ENCODE results near the gene RPUSD4.

DNA sequence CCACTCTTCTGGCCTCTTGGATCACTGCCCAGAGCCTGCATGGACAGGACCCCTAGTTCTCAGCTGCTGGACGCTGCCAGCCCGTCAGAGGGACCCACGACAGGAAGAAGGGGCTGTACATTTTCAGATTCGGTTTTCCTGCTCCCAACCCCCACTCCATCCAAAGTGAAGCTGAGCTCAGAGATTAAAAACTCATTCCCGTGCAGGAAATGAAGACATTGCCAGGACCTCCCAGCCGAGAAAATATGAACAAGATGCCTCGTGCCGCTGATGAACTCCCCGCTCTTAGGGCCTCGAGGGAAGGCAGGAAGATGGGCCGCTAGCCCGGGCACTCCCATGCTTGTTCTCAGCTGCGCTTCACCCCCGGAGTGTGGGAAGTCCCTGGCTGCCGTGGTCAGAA, 36.1 kb downstream of the RPUSD4 start:
- TF ChIP-seq, protein P1, sequence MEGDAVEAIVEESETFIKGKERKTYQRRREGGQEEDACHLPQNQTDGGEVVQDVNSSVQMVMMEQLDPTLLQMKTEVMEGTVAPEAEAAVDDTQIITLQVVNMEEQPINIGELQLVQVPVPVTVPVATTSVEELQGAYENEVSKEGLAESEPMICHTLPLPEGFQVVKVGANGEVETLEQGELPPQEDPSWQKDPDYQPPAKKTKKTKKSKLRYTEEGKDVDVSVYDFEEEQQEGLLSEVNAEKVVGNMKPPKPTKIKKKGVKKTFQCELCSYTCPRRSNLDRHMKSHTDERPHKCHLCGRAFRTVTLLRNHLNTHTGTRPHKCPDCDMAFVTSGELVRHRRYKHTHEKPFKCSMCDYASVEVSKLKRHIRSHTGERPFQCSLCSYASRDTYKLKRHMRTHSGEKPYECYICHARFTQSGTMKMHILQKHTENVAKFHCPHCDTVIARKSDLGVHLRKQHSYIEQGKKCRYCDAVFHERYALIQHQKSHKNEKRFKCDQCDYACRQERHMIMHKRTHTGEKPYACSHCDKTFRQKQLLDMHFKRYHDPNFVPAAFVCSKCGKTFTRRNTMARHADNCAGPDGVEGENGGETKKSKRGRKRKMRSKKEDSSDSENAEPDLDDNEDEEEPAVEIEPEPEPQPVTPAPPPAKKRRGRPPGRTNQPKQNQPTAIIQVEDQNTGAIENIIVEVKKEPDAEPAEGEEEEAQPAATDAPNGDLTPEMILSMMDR (IDR thresholded peaks at IDR 0.05): no peak
- TF ChIP-seq EP300 (IDR thresholded peaks at IDR 0.05): peak in 1 of 2 donors; percentile 69
- no peak for TF ChIP-seq POLR2A (IDR thresholded peaks at IDR 0.05)
